GM19397 (cell line): Measurements from ENCODE around the gene EEF1A1.
A peak's percentile ranks its signal among the peaks of the same experiment; 100 is the strongest.
"Not testable (repeated sequence)": the region's sequence is repeated elsewhere in the genome, so short reads cannot be mapped to it uniquely, and the experiment has no call there.

Experiments used
- ATAC-seq: cut with Tn5 transposase; IDR thresholded peaks from one replicate; pipeline ENCODE4 v1.9.1; 2021; ENCODE audit warnings: mild to moderate bottlenecking, moderate library complexity; ENCODE audit not compliant: unreplicated experiment

EEF1A1 gene

GRCh38 chr6:73520688-73521350, at the start of gene EEF1A1:
TSS of gene EEF1A1 (minus strand) at chr6:73521032. CDS start at chr6:73520026, 1,006 bp downstream.
- peak; percentile 63 for ATAC-seq

DNA sequence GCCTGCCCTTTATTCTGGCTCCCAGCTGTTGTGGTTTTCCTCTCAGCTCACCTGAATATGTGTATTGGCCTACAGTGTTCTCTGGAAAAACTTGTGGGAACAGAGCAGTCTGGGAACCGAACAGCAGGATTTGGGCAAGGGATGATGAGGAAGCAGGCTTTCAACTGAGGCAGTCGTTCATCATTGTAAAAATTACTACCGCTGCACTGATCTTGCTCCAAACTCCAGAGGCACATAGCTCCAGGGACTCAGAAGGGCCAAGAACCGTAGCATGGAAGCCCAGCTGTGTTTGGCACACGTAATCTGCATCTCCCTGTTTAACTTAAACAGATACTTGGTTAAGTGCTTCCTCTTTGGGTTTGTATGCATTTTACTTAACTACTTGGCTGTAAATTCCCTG, 48.3 kb upstream of the EEF1A1 start:
- ATAC-seq: no peak

GRCh38 chr6:73566954-73567591, 46.2 kb upstream of the EEF1A1 start:
- ATAC-seq: no peak

- ATAC-seq: not testable (repeated sequence)
These were observed 45.6 kb upstream of the EEF1A1 start for GRCh38 chr6:73566486-73566871.

DNA sequence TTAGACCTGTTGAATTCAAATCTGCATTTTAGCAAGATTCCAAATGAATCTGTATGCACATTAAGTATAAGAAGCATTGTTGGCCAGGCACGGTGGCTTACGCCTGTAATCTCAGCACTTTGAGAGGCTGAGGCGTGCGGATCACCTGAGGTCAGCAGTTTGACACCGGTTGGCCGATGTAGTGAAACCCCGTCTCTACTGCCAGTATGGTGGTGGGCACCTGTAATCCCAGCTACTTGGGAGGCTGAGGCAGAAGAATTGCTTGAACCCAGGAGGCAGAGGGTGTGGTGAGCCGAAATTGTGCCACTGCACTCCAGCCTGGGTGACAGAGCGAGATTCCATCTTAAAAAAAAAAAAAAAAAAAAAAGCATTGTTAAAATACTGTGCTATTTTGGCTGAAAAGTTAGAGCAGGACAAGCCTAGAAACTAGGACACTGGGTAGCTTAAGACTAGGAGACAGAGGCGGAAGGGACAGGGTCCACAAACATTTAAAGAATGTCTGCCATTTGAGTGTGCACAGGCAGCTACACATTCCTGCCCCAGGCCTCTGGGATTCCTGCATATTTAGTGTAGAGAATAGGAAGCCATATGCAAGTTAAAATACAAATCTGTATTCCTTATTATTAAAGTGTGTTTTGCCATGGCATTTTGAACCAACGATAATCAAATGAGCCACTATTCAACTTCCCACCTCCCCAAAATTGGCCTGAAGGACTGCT, 45.1 kb upstream of the EEF1A1 start:
- ATAC-seq: no peak

DNA sequence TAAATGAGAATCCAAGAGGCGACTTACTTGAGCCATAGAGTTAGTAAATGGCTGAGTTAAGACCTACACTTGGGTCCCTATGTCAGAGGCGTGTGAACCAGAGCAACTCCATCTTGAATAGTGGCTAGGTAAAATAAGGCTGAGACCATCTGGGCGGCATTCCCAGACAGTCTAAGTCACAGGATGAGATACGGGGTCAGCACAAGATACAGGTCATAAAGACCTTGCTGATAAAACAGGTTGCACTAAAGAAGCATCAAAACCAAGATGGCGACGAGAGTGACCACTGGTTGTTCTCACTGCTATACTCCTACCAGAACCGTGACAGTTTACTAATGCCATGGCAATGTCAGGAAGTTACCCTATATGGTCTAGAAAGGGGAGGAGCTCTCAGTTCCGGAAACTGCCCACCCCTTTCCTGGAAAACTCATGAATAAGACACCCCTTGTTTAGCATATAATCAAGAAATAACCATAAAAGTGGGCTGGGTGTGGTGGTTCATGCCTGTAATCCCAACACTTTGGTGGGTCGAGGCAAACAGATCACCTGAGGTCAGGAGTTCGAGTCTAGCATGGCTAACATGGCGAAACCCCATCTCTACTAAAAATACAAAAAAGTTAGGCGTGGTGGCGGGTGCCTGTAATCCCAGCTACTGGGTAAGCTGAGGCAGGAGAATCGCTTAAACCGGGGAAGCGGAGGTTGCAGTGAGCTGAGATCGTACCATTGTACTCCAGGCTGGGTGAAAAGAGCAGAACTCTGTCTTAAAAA, 43.9 kb upstream of the EEF1A1 start:
- ATAC-seq: no peak

- no peak for ATAC-seq
These were observed 41.7 kb upstream of the EEF1A1 start for GRCh38 chr6:73562558-73562957.

DNA sequence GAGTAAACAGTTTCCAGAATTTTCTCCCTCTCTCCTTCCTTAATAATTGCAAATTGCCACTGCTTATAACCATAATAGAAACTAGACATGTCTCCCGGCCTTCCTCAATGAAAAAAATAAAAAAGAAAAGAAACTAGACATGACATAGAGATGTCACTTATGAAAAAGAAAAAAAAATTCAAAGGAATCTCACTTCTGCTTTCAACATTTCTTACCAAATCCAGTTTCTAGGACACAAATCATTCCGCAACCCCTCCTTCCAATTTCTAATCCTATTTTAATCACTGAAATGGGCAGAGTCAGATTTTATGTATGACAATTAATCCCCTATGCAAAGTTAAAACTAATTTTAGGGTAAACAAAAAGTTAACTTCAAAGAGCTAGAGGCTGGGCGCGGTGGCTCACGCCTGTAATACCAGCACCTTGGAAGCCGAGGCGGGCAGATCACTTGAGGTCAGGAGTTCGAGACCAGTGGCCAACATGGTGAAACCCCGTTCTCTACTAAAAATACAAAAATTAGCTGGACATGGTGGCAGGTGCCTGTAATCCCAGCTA, 40.1 kb upstream of the EEF1A1 start:
- ATAC-seq: no peak

DNA sequence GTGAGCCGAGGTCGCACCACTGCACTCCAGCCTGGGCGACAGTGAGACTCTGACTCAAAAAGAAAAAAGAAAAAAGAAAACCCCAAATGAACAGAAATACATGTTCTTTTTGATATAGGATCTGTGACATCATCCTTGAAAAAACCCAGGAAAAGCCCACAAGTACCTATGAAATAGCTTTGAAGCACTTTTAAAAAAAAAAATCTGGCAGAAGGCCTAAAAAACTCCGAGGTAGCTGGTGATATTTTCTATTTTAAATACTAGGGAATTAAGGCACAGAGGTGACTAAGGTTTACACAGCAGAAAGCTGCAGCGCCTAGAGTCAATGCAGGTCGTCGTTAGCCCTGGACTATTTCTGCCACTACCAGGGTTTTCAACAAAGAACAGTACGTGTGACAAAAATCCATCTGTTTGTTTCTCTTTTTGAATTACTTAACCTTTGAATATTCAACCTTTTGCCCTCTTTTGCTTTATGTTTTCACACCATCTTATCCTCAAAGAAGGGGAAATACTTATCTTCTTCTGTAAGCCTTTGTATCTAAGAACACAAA, 39.4 kb upstream of the EEF1A1 start:
- ATAC-seq: no peak

GRCh38 chr6:73559399-73559794, 38.6 kb upstream of the EEF1A1 start:
- ATAC-seq: not testable (repeated sequence)

- peak; percentile 52 for ATAC-seq
These were observed 38.0 kb upstream of the EEF1A1 start for GRCh38 chr6:73558624-73559398.

- ATAC-seq: no peak
These were observed 36.0 kb upstream of the EEF1A1 start for GRCh38 chr6:73556836-73557235.

DNA sequence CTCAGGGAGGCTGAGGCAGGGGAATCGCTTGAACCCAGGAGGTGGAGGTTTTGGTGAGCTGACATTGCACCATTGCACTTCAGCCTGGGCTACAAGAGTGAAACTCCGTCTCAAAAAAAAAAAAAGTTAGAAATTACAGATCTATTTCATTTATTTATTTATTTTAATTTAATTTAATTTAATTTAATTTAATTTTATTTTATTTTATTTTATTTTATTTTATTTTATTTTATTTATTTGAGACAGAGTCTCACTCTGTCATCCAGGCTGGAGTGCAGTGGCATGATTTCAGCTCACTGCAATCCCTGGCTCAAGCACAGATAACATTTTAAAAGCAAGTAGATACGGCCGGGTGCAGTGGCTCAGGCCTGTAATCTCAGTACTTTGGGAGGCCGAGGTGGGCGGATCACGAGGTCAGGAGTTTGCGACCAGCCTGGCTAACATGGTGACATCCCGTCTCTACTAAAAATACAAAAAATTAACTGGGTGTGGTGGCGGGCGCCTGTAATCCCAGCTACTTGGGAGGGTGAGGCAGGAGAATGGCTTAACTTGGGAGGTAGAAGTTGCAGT, 34.6 kb upstream of the EEF1A1 start:
- not testable (repeated sequence) for ATAC-seq

GRCh38 chr6:73551115-73551514, 30.3 kb upstream of the EEF1A1 start:
- ATAC-seq: not testable (repeated sequence)

DNA sequence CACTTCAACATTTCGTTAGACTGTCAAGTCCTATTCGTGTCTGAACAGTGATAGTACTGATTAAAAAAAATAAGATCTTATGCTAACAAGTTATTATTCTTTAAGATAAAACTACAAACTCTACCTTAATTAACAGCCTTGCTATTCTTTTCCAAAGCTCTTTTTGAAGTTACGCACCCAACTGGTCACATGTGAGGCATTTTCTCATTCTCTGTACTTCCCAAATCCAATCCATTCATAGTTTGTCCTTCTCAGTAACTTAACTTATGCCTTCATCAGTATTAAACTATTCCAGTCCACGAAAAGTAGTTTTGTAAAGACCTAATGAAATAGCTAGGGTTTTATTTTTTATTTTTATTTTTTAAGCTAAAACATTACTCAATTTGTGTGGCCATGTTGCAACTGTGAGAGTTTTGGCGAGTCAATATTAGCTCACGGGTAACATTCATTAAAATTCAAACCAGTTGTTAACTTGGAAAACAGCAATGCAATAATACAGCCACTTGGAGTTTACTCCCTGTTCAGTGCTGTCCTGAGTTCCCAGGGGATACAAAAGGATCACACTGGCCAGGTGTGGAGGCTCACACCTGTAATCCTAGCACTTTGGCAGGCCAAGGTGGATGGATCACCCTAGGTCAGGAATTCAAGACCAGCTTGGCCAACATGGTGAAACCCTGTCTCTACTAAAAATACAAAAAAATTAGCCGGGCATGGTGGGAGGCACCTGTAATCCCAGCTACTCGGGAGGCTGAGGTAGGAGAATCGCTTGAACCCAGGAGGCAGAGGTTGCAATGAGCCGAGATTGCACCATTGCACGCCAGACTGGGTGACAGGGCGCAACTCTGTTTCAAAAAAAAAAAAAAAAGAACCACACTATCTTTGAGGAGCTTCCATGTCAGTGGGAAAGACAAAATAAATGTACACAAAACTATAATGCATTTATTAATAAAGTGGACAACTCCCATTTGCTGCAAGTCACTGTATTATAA, 27.9 kb upstream of the EEF1A1 start:
- ATAC-seq: no peak

- no peak for ATAC-seq
These were observed 26.2 kb upstream of the EEF1A1 start for GRCh38 chr6:73547036-73547435.

DNA sequence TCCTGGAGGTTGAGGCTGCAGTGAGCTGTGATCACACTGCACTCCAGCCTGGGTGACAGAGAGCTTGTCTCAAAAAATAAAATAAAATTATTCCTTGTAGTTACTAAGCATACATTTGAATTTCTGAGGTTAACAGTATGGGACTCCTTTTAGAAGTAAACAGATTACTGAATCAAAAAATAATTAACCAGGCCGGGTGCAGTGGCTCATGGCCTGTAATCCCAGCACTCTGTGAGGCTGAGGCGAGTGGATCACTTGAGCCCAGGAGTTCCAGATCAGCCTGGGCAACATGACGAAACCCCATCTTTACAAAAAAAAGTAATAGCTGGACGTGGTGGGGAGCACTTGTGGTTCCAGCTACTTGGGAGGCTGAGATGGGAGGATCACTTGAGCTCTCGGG, 22.1 kb upstream of the EEF1A1 start:
- no peak for ATAC-seq

DNA sequence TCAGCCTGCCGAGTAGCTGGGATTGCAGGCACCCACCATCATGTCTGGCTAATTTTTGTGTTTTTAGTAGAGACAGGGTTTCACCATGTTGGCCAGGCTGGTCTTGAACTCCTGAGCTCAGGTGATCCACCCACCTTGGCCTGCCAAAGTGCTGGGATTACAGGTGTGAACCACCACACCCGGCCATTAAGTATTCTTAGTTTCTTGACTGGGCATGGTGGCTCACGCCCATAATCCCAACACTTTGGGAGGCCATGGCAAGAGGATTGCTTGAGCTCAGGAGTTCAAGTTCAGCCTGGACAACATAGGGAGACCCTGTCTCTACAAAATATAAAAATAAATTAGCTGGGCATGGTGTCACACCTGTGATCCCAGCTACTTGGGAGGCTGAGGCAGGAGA, 21.6 kb upstream of the EEF1A1 start:
- ATAC-seq: not testable (repeated sequence)
